HG02678 (cell line): ENCODE results near the gene EARS2.
"Not testable (repeated sequence)": the region's sequence is repeated elsewhere in the genome, so short reads cannot be mapped to it uniquely, and the experiment has no call there.

Experiments
- ATAC-seq: cut with Tn5 transposase; IDR thresholded peaks from one replicate; pipeline ENCODE4 v1.9.1; 2021; ENCODE audit warnings: mild to moderate bottlenecking, moderate library complexity; ENCODE audit not compliant: unreplicated experiment

Gene EARS2

DNA sequence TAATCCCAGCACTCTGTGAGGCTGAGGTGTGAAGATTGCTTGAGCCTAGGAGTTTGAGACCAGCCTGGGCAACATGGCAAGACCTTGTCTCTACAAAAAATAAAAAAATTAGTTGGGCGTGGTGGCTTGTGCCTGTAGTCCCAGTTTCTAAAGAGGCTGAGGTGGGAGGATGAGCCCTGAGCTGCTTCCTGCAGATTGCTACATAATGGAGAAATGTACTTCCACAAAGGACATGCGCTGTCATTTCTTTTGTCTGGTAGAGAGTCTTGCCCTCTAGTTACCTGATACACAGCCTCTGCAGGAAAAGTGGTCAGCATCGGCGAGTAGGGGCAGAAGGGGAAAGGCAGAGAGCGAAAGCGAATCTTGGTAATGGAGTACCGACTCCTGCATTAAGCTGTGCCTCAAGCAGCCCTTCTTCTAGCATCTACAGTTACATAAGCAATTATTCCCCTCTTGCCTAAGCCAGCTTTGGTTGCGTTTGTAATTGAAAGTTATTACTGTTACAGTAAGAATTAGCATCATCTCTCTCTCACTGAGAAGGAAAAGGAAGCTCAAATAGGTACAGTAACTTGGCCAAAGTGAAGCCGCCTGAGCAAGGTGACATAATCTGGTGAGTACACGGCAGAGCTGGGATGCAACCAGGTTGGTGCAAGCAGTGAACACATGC lies 28.4 kb downstream of the EARS2 start:
- no peak for ATAC-seq

DNA sequence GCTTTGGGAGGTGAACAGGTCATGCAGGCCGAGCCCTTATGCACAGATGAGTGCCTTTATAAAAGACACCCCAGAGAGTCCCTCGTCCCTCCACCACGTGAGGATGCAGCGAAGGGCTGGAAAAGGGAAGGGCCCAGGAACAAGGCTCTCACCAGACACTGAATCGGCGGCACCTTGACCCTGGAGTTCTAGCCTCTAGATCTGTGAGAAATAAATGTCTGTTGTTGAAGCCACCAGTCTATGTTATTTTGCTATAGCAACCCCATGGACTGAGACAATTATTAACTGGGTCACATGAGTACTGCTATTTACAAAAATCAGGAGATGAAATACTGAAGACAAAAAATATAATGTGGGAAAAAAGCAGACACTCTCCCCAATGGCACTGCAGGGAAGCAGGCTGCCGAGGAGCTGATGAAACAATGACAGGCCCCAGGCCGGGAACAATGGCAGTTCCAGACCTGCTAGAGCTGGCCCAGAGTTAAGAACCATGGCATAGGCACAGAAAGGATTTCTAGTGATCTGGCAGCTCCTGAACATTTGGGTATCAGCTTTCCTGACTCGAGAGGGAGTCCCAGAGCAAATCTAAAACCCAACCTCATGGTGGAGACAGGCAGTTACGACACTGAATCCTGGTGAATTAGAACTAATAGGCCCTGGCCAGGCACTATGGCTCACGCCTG lies 29.0 kb downstream of the EARS2 start:
- ATAC-seq: no peak

DNA sequence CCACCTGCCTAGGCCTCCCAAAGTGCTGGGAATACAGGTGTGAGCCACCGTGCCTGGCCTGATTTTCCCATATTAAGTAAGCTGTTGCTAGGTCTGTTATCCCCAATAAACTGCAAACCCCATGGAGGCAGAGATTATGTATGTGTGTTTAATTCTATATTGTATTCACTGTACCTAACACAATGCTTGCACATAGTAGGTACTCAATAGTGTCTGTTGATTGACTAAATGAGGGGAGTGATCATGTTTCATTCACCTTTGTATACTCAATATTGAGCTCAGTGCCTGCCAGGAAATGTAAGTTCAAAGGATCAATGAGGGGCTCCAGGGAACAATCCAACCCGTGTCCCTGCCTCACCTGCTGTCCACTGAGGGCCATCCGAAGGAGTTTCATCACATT lies 32.3 kb downstream of the EARS2 start:
- no peak for ATAC-seq

DNA sequence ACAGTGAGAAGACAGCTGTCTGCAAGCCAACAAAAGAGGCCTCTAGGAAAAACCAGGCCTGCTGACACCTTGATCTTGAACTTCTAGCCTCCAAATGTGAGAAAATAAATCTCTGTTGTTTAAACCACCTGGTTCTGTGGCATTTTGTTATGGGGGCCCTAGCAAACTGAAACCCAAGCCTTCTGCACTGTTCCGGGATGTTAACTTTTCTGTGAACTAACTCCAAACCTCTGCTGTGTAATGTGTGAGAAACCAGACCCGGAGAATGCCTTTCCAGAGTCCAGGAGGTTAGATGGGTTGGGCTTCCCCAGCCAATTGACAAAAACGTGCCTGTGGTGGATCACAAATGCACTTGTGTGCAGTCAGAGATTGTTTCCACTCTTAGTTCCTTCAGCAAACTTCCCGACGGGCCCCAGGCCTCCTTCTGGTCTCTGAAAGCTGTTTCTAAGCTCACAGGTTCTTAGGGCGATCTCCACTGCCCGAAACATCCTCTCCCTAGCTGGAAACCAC lies 33.2 kb downstream of the EARS2 start:
- ATAC-seq: no peak

- no peak for ATAC-seq
Measured at GRCh38 chr16:23523321-23523720, 33.8 kb downstream of the EARS2 start.

GRCh38 chr16:23521965-23522364 lies 35.2 kb downstream of the EARS2 start:
- no peak for ATAC-seq

GRCh38 chr16:23521037-23521743 lies 36.0 kb downstream of the EARS2 start:
- ATAC-seq: no peak

DNA sequence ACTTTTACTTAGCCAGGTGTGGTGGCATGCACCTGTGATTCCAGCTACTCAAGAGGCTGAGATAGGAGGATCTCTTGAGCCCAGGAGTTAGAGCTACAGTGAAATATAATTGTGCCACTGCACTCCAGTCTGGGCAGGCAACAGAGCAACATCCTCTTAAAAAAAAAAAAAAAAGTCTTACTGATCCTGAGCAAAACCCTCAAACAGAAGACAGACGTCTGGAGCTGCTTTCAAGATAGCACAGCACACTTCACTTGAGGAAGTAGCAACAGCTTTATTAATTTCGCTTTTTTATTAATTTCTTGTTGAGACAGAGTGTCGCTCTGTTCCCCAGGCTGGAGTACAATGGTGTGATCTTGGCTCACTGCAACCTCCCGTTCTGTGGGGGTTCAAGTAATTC lies 36.6 kb downstream of the EARS2 start:
- no peak for ATAC-seq

GRCh38 chr16:23519282-23519681 lies 37.9 kb downstream of the EARS2 start:
- no peak for ATAC-seq

- ATAC-seq: peak; percentile 71
Measured at GRCh38 chr16:23518435-23518891, 38.7 kb downstream of the EARS2 start.

GRCh38 chr16:23516366-23517137 lies 40.6 kb downstream of the EARS2 start:
- ATAC-seq: no peak

DNA sequence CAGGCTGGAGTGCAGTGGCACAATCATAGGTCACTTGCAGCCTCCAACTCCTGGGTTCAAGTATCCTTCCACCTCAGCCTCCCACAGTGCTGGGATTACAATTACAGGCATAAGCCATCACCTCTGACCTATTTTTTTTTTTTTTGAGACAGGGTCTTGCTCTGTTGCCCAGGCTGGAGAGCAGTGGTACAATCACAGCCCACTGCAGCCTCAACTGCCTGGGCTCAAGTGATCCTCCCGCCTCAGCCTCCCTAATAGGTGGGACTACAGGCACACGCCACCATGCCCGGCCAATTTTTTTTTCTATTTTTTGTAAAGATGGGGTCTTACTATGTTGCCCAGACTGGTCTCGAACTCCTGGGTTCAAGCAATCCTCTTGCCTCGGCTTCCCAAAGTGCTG lies 41.3 kb downstream of the EARS2 start:
- ATAC-seq: no peak

GRCh38 chr16:23514381-23515152 lies 42.6 kb downstream of the EARS2 start:
- no peak for ATAC-seq

DNA sequence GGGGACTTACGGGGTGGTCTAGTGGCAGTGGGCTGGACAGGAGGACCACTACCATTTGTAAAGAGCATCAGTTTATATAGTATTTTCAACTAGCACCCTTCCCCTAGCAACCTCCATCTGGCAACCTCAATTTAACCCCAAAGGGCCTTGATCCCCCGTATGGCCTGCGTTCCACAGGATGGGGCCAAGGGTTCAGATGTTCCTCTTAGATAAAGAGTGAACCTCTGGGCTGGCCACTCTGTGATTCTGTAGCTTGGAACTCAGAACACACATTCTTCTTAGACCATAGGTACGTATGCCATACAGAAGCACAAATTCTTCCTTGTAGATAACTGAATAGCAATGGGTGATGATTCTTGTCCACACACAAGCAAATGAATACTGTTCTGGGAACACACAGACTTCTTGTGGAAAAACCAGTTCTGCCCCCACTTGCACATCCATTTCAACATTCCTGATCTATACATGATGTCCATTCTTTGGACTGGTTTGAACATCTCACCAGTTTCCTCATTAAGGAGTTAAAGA lies 44.9 kb downstream of the EARS2 start:
- no peak for ATAC-seq

GRCh38 chr16:23511731-23512130 lies 45.4 kb downstream of the EARS2 start:
- no peak for ATAC-seq

DNA sequence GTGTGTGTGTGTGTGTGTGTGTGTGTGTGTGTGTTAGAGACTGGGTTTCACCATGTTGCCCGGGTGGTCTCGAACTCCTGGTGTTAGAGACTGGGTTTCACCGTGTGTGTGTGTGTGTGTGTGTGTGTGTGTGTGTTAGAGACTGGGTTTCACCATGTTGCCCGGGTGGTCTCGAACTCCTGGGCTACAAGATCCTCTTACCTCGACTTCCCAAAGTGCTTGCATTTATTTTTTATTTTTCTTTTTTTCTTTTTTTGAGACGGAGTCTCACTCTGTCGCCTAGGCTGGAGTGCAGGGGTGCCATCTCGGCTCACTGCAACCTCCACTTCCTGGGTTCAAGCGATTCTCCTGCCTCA lies 46.3 kb downstream of the EARS2 start:
- not testable (repeated sequence) for ATAC-seq

DNA sequence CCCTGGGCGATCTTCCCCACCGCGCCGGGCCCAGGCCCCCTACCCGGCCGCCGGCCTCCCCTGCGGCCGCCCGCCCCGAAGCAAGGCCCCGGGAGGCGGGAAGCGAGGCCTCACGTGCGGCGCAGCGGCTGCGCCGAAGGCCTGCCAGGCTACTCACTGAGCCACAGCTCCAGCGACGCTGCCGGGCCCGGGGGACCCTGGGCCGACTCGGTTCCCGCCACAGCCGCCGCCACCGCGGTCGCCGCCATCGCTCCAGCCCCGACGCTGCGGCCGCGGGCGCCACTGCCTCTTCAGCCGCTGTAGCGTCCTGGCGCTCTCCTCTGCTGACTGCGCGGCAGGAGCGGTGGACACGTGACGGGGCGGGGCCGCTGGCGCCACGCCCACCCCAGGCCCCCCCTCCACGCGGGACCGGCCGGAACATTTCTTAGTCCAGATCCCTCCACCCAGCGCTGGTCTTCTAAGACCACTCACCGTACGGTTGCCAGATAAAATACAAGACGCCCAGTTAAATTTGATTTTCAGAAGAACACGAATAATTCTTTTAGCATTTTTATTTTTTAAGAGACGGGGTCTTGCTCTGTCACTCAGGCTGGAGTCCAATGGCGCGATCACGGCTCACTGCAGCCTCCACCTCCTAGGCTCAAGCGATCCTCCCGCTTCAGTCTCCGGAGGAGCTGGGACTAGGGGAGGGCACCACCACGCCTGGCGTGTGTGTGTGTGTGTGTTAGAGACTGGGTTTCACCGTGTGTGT lies 46.8 kb downstream of the EARS2 start, which contains the start of gene GGA2:
GGA2 (minus strand) TSS at position 331 of the 751 bp plus-strand sequence; CDS start at position 248, 83 bp downstream.
- peak; percentile 77 for ATAC-seq

- peak; percentile 13 for ATAC-seq
Measured at GRCh38 chr16:23509782-23510163, 47.4 kb downstream of the EARS2 start.

DNA sequence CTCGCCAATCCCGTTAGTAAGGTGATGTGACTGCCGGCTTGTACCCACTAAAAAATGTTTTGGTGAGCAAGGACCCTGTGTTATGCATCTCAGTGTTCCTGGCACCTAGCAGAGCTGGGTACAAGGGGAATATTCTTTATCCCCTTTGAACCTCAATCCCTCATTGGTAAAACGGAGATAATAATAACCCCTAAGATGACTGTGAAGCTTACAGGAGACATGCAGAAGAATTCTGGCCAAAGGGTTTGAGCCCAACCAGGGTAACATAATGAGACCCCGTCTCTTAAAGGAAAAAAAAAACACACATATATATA lies 47.8 kb downstream of the EARS2 start:
- no peak for ATAC-seq
